Neural cell (in vitro differentiated cells): ENCODE measurements around the gene ST3GAL3. TPM values are rescaled to one million over a fixed set of nuclear protein-coding genes. Genes with fewer than 3 reads are reported as not detected.

Experiments
- H2AFZ ChIP-seq: fragments of 200-600, 300-800 bp; sonication (generic), shearing (Covaris generic); 2 replicates; pipeline ENCODE4 v1.6.0; 2014; ENCODE audit warnings: low read depth, mild to moderate bottlenecking, antibody characterized with exemption, low read length, moderate library complexity
- H3F3A ChIP-seq: fragments of 200-600 bp; shearing (Covaris generic); 2 replicates; pipeline ENCODE4 v1.6.1; 2016; ENCODE audit warnings: mild to moderate bottlenecking, moderate library complexity, mixed read lengths, antibody characterized with exemption, low read length; ENCODE audit not compliant: insufficient read depth, poor library complexity, severe bottlenecking
- H3K27ac ChIP-seq: fragments of 200-600, 300-800 bp; sonication (generic), shearing (Covaris generic); 2 replicates; pipeline ENCODE4 v1.5.1; 2014; ENCODE audit warnings: mild to moderate bottlenecking, low read length, moderate library complexity
- H3K27me3 ChIP-seq: fragments of 300-800, 200-600 bp; sonication (generic), shearing (Covaris generic); 2 replicates; pipeline ENCODE4 v1.6.0; 2014; ENCODE audit warnings: mild to moderate bottlenecking, low read depth, low read length, moderate library complexity; ENCODE audit not compliant: insufficient read depth
- H3K36me3 ChIP-seq: fragments of 300-800, 200-600 bp; sonication (generic), shearing (Covaris generic); 2 replicates; pipeline ENCODE4 v1.5.1; 2014; ENCODE audit warnings: mild to moderate bottlenecking, antibody characterized with exemption, low read length, moderate library complexity; ENCODE audit not compliant: insufficient read depth
- H3K4me2 ChIP-seq: fragments of 300-800, 200-600 bp; sonication (generic), shearing (Covaris generic); 2 replicates; pipeline ENCODE4 v1.6.0; 2014; ENCODE audit warnings: mild to moderate bottlenecking, low read length
- H3K4me3 ChIP-seq: fragments of 300-800, 200-600 bp; sonication (generic), shearing (Covaris generic); 2 replicates; pipeline ENCODE4 v1.5.1; 2014; ENCODE audit warnings: mild to moderate bottlenecking, low read length, moderate library complexity
- H3K79me2 ChIP-seq: fragments of 200-600 bp; shearing (Covaris generic); replicated peaks from 2 replicates; pipeline ENCODE4 v1.6.0; 2014; ENCODE audit warnings: mild to moderate bottlenecking, low read length, moderate library complexity; ENCODE audit not compliant: insufficient read depth
- H3K9ac ChIP-seq: fragments of 300-800, 200-600 bp; sonication (generic), shearing (Covaris generic); 2 replicates; pipeline ENCODE4 v1.6.1; 2016; ENCODE audit warnings: mild to moderate bottlenecking, low read length, mixed read lengths
- H3K9me2 ChIP-seq: fragments of 200-600 bp; shearing (Covaris generic); 2 replicates; pipeline ENCODE4 v1.6.1; 2016; ENCODE audit warnings: mild to moderate bottlenecking, low read length, mixed read lengths; ENCODE audit not compliant: insufficient read depth
- H3K9me3 ChIP-seq: fragments of 200-600, 300-800 bp; sonication (generic), shearing (Covaris generic); 2 replicates; pipeline ENCODE4 v1.6.1; 2016; ENCODE audit warnings: mild to moderate bottlenecking, mixed run types, low read length, moderate library complexity, mixed read lengths
- H4K20me1 ChIP-seq: fragments of 200-600 bp; shearing (Covaris generic); 2 replicates; pipeline ENCODE4 v1.6.1; 2016; ENCODE audit warnings: mild to moderate bottlenecking, mixed run types; ENCODE audit not compliant: insufficient read depth
- CTCF ChIP-seq: fragments of 450-650 bp; IDR thresholded peaks from 2 replicates; pipeline ENCODE4 v1.5.1; 2014; ENCODE audit warnings: antibody characterized with exemption, mild to moderate bottlenecking, moderate library complexity; ENCODE audit not compliant: poor library complexity, severe bottlenecking
- EP300 ChIP-seq: fragments of 450-650 bp; conservative IDR thresholded peaks from 2 replicates; pipeline ENCODE4 v1.6.1; 2014; ENCODE audit warnings: antibody characterized with exemption, mild to moderate bottlenecking, moderate library complexity; ENCODE audit not compliant: poor library complexity, severe bottlenecking
- EZH2 ChIP-seq: fragments of 200-600, 300-800 bp; shearing (Covaris generic), sonication (generic); IDR thresholded peaks from 2 replicates; pipeline ENCODE4 v1.6.1; 2014; ENCODE audit warnings: antibody characterized with exemption, low read length, borderline replicate concordance, mild to moderate bottlenecking; ENCODE audit not compliant: insufficient read depth, poor library complexity, severe bottlenecking
- MXI1 ChIP-seq: fragments of 450-650 bp; conservative IDR thresholded peaks from 2 replicates; pipeline ENCODE4 v1.6.1; 2014; ENCODE audit warnings: antibody characterized with exemption, mild to moderate bottlenecking; ENCODE audit not compliant: poor library complexity, severe bottlenecking
- POLR2AphosphoS5 ChIP-seq: IDR thresholded peaks from 2 replicates; pipeline ENCODE4 v1.6.1; 2012
- RAD21 ChIP-seq: fragments of 450-650 bp; conservative IDR thresholded peaks from 2 replicates; pipeline ENCODE4 v1.6.1; 2014; ENCODE audit warnings: antibody characterized with exemption, mild to moderate bottlenecking, moderate library complexity
- SMC3 ChIP-seq: fragments of 450-650 bp; conservative IDR thresholded peaks from 2 replicates; pipeline ENCODE4 v1.6.1; 2014; ENCODE audit warnings: antibody characterized with exemption, mild to moderate bottlenecking, moderate library complexity; ENCODE audit not compliant: poor library complexity
- TAF1 ChIP-seq: IDR thresholded peaks from 2 replicates; pipeline ENCODE4 v1.6.1; 2012; ENCODE audit warnings: low read depth
- polyA plus RNA-seq: library from polyadenylated mRNA; depleted of rRNA; stranded (reverse); fragments of >200 nt; gene quantifications from 2 replicates; pipeline ENCODE4 v1.2.3, GENCODE V29; 2014
- TF ChIP-seq, protein P1 (sequence below): IDR thresholded peaks from 2 replicates; pipeline ENCODE4 v1.6.1; 2012; ENCODE audit warnings: borderline replicate concordance

The ST3GAL3 gene
- polyA plus RNA-seq, 1 donor from 2014 or later, result 36.8 TPM

- Histone ChIP-seq H3K27ac (no peak overlapping the region), H3K79me2 (no peaks in the 10 kb centered on the region), H3K9ac (no peak overlapping the region), H4K20me1 (no peaks in the 10 kb centered on the region), H3F3A (peaks cover 4% of the 10 kb centered on the region), H3K9me2 (no peaks in the 10 kb centered on the region), H2AFZ (no peak overlapping the region), H3K4me2 (no peak overlapping the region), H3K4me3 (no peak overlapping the region), H3K9me3 (no peaks in the 10 kb centered on the region), H3K27me3 (no peaks in the 10 kb centered on the region), H3K36me3 (no peaks in the 10 kb centered on the region)
- no peak for TF ChIP-seq EZH2
- TF ChIP-seq, protein P1, sequence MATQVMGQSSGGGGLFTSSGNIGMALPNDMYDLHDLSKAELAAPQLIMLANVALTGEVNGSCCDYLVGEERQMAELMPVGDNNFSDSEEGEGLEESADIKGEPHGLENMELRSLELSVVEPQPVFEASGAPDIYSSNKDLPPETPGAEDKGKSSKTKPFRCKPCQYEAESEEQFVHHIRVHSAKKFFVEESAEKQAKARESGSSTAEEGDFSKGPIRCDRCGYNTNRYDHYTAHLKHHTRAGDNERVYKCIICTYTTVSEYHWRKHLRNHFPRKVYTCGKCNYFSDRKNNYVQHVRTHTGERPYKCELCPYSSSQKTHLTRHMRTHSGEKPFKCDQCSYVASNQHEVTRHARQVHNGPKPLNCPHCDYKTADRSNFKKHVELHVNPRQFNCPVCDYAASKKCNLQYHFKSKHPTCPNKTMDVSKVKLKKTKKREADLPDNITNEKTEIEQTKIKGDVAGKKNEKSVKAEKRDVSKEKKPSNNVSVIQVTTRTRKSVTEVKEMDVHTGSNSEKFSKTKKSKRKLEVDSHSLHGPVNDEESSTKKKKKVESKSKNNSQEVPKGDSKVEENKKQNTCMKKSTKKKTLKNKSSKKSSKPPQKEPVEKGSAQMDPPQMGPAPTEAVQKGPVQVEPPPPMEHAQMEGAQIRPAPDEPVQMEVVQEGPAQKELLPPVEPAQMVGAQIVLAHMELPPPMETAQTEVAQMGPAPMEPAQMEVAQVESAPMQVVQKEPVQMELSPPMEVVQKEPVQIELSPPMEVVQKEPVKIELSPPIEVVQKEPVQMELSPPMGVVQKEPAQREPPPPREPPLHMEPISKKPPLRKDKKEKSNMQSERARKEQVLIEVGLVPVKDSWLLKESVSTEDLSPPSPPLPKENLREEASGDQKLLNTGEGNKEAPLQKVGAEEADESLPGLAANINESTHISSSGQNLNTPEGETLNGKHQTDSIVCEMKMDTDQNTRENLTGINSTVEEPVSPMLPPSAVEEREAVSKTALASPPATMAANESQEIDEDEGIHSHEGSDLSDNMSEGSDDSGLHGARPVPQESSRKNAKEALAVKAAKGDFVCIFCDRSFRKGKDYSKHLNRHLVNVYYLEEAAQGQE, result no peak
- TF ChIP-seq MXI1, result no peak
- no peak for TF ChIP-seq POLR2AphosphoS5
- TF ChIP-seq RAD21, result no peak
- TF ChIP-seq EP300, result no peak
- TF ChIP-seq SMC3, result no peak
- TF ChIP-seq TAF1, result no peak
- no peak for TF ChIP-seq CTCF
Observed at GRCh38 chr1:43770111-43770510, 62.8 kb downstream of the ST3GAL3 start.

- Histone ChIP-seq H3K79me2 (no peaks in the 10 kb centered on the region), H2AFZ (no peak overlapping the region), H3K27ac (no peak overlapping the region), H3K4me3 (no peak overlapping the region), H3K4me2 (no peak overlapping the region), H3K9me3 (no peaks in the 10 kb centered on the region), H3K27me3 (no peaks in the 10 kb centered on the region), H4K20me1 (no peaks in the 10 kb centered on the region), H3F3A (no peaks in the 10 kb centered on the region), H3K9me2 (no peaks in the 10 kb centered on the region), H3K36me3 (no peaks in the 10 kb centered on the region), H3K9ac (no peak overlapping the region)
- TF ChIP-seq RAD21 (no peak), SMC3 (no peak), CTCF (no peak), MXI1 (no peak), TAF1 (no peak), EP300 (no peak), EZH2 (no peak), POLR2AphosphoS5 (no peak)
- TF ChIP-seq, protein P1, result no peak
Observed at GRCh38 chr1:43772978-43773377, 65.6 kb downstream of the ST3GAL3 start.
